Measurements from ENCODE around the gene RND3.

The RND3 gene

DNA sequence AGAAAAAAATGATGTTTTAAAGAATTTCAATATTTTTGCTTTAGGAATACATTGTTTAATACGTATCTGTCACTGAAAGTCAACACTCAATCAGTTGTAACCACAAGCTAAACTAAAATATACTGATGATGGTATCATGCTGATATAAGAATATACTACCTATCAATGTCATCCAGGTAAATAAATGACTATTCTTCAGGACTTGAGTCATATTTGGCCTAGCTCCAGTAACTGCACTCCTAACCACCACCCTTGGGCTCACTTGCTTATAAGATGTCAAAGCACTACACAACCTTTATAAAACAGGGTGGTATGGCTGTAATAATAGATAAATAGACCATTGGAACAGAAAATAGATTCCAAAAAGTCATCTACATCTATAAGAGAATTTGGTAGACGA, 48.8 kb downstream of the RND3 start:
- no peak for DNase-seq

GRCh38 chr2:150438041-150438440, 49.4 kb downstream of the RND3 start:
- DNase-seq, result no peak

DNA sequence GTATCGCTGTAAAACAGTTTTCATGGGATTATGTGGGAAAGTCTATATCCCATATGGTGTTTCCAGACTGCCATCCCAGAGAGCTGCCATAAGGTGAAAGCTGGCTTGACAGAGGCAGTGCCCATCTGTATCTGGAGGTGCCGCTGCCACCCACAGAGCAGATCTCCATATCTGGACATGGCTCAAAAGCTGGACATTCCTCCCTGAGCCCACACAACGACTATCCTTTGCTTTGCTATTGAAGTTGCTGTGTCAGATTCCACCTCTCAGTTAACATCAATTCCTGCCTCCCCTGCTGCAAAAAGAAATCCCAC, 55.2 kb downstream of the RND3 start:
- no peak for DNase-seq

- DNase-seq, result no peak
Observed at GRCh38 chr2:150431561-150432311, 55.7 kb downstream of the RND3 start.

- DNase-seq, result no peak
Observed at GRCh38 chr2:150429384-150429961, 58.0 kb downstream of the RND3 start.

GRCh38 chr2:150428641-150429040, 58.8 kb downstream of the RND3 start:
- DNase-seq, result no peak

GRCh38 chr2:150427298-150427697, 60.2 kb downstream of the RND3 start:
- DNase-seq, result no peak

DNA sequence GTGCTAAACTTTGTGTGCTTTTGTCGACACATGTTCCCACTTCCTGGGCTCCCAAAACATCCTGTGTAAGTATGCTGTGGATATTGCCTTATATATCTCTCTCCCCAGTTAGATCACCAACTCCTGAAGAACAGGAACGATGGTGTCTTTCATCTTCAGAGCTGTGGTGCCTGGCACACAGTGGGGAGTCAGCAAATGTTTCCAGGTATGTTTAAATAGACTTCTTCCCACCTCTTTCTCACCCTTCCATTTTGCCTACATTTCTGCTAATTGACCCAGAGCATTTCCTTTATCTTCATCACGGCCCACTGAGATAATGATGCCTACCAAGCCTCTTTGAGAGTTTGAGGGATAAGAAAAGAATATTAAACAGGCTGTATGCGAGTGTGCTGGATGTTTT, 60.7 kb downstream of the RND3 start:
- DNase-seq, result no peak

DNA sequence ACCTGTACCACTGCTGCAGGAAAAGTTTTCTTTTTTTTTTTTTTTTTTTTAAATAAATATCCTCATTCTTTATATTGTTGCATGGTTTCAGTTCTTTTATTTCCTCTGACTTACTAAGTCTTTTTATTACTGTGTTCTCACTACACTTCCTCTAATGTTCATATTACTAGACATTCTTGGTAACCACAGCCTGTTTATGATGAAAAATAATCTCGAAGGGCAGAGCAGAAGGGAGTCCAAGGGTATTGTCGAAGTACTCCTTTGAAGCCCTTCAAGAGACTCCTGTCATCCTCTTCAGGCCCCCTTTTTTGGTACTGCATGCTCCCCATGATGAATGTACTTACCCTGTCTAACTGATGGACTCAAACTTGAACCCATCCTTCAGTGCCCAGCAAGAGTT, 61.2 kb downstream of the RND3 start:
- no peak for DNase-seq

GRCh38 chr2:150425121-150425955, 62.1 kb downstream of the RND3 start:
- no peak for DNase-seq

GRCh38 chr2:150424406-150424805, 63.1 kb downstream of the RND3 start:
- no peak for DNase-seq

DNA sequence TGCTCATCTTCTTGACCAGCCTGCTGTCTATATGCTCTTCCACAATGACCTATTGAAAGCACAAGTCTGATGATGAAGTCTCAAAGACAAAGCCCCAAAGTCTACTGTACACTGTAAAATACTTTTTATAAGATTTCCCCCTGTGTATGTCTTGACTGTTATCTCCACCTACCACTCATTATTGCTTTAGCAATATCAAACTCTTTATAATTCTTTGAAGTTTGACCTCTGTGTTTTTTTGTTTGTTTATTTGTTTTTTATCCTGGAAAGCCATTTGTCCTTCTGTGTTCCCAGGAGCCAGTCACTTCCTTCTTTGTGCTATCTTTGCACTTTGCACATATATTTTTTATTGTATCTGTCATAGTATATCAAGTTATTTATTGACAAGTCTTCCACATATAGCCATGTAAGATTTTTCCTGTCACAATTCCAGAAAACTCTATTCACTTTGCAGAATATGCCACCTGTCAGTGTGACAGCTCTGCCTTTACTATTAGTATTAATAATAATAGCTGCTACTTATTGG, 66.3 kb downstream of the RND3 start:
- DNase-seq, result no peak

DNA sequence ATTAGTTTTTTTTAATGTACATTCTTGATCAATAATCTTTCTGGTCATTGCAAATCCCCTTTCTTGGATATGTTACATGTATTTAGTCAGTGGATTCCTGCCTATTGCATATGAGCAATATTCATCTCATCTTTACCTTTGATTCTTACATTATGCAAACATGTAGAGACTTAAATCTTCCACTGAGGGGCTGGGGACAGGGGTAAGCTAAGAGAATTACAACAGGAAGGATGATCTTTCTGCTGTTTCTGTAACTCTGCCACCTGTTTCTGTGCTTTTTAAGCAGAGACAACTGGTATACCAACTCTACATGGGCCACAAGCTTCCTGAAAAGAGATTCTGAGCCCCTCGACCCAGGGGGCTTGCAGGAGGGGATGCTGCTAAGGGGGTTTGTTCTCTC, 68.6 kb downstream of the RND3 start:
- no peak for DNase-seq
